GM12864 (cell line): Measurements from ENCODE around the gene PARVB.

Experiments used
- DNase-seq: peaks from one replicate; pipeline ENCODE4 v3.0.0-alpha.2; 2011; ENCODE audit warnings: low read depth
- H3K4me3 ChIP-seq: 2 replicates; pipeline ENCODE4 v1.5.1; 2011; ENCODE audit warnings: mild to moderate bottlenecking, low read depth, low read length, control low read depth
- TF ChIP-seq, protein P1 (sequence below): IDR thresholded peaks from 2 replicates; pipeline ENCODE4 v1.5.1; 2011; ENCODE audit warnings: low read depth, mild to moderate bottlenecking, moderate library complexity, low read length, control low read depth, inconsistent platforms; ENCODE audit errors: missing control alignments

PARVB gene

GRCh38 chr22:44184006-44184405 is 159.9 kb downstream of the PARVB start:
- H3K4me3 ChIP-seq: no peak overlapping the region
- no peak for DNase-seq
- TF ChIP-seq, protein P1, sequence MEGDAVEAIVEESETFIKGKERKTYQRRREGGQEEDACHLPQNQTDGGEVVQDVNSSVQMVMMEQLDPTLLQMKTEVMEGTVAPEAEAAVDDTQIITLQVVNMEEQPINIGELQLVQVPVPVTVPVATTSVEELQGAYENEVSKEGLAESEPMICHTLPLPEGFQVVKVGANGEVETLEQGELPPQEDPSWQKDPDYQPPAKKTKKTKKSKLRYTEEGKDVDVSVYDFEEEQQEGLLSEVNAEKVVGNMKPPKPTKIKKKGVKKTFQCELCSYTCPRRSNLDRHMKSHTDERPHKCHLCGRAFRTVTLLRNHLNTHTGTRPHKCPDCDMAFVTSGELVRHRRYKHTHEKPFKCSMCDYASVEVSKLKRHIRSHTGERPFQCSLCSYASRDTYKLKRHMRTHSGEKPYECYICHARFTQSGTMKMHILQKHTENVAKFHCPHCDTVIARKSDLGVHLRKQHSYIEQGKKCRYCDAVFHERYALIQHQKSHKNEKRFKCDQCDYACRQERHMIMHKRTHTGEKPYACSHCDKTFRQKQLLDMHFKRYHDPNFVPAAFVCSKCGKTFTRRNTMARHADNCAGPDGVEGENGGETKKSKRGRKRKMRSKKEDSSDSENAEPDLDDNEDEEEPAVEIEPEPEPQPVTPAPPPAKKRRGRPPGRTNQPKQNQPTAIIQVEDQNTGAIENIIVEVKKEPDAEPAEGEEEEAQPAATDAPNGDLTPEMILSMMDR: no peak

GRCh38 chr22:44185237-44186120 is 161.4 kb downstream of the PARVB start:
- no peak overlapping the region for H3K4me3 ChIP-seq
- DNase-seq: no peak
- TF ChIP-seq, protein P1: no peak

- H3K4me3 ChIP-seq: no peak overlapping the region
- no peak for DNase-seq
- TF ChIP-seq, protein P1: no peak
These were observed 162.0 kb downstream of the PARVB start for GRCh38 chr22:44186121-44186510.

DNA sequence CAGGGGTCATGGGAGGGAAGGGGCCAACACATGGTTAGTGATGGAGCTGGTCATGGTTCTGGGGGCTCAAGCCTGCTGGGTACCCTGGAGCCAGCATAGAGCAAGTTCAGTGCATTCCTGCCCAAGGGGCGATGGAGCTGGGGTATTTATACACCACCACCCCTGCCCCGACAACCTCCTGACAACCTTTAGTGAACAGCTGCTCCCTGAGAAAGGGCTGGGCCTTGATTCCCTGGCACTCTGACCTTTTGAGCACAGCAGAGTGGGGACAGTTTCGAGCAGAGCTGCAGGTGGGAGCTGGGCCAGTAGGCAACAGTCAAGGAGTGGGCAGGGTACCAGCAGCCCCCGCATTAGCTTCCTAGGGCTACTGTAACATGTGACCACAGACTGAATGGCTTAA is 162.6 kb downstream of the PARVB start:
- TF ChIP-seq, protein P1: no peak
- H3K4me3 ChIP-seq: no peak overlapping the region
- DNase-seq: no peak

- TF ChIP-seq, protein P1: no peak
- no peak overlapping the region for H3K4me3 ChIP-seq
- DNase-seq: no peak
These were observed 163.6 kb downstream of the PARVB start for GRCh38 chr22:44187652-44188230.

DNA sequence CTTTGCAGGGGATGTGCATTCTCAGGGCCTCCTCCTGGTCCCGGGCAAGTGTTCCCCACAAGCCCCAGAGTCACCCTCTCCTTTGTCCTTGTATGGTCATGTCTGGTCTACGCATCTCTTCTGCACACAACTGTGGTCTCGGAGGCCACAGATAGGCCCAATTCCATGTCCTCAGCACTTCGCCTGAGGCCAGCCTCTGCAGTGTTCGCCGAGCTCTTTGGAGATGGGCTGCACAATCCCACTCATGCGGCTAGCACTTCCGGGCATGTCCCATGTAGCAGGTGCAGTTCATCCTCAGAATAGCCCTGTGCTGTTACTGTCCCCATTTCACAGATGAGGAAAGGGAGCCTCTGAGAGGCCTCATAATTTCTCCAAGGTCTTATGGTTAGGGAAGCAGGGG is 164.2 kb downstream of the PARVB start:
- DNase-seq: no peak
- no peak overlapping the region for H3K4me3 ChIP-seq
- TF ChIP-seq, protein P1: no peak
